ENCODE data around the gene AP1S3.

DNA sequence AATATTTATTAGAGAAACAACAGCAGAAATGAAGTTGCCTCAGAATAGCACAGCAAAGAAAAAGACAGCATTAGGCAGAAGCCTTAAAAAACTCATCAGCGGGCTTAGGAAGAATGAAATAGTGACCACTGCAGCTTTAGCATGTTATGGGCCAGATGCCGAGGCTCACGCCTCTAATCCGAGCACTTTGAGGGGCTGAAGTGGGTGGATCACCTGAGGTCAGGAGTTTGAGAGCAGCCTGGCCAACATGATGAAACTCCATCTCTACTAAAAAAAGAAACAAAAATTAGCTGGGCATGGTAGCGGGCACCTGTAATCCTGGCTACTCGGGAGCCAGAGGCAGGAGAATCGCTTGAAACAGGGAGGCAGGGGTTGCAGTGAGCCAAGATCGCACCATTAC lies 32.4 kb downstream of the AP1S3 start:
- TF ChIP-seq, protein P1, sequence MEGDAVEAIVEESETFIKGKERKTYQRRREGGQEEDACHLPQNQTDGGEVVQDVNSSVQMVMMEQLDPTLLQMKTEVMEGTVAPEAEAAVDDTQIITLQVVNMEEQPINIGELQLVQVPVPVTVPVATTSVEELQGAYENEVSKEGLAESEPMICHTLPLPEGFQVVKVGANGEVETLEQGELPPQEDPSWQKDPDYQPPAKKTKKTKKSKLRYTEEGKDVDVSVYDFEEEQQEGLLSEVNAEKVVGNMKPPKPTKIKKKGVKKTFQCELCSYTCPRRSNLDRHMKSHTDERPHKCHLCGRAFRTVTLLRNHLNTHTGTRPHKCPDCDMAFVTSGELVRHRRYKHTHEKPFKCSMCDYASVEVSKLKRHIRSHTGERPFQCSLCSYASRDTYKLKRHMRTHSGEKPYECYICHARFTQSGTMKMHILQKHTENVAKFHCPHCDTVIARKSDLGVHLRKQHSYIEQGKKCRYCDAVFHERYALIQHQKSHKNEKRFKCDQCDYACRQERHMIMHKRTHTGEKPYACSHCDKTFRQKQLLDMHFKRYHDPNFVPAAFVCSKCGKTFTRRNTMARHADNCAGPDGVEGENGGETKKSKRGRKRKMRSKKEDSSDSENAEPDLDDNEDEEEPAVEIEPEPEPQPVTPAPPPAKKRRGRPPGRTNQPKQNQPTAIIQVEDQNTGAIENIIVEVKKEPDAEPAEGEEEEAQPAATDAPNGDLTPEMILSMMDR (IDR thresholded peaks at IDR 0.05) = no peak
- TF ChIP-seq EZH2 (IDR thresholded peaks at IDR 0.05) (no peak), EZH2phosphoT487 (IDR thresholded peaks at IDR 0.05) (no peak)
